Measurements from ENCODE around the gene CERK.
"Not testable (repeated sequence)": the region's sequence is repeated elsewhere in the genome, so short reads cannot be mapped to it uniquely, and the experiment has no call there.

CERK gene, protein sequence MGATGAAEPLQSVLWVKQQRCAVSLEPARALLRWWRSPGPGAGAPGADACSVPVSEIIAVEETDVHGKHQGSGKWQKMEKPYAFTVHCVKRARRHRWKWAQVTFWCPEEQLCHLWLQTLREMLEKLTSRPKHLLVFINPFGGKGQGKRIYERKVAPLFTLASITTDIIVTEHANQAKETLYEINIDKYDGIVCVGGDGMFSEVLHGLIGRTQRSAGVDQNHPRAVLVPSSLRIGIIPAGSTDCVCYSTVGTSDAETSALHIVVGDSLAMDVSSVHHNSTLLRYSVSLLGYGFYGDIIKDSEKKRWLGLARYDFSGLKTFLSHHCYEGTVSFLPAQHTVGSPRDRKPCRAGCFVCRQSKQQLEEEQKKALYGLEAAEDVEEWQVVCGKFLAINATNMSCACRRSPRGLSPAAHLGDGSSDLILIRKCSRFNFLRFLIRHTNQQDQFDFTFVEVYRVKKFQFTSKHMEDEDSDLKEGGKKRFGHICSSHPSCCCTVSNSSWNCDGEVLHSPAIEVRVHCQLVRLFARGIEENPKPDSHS

GRCh38 chr22:46737976-46738646 lies at the start of gene CERK:
TSS of gene CERK (minus strand) at chr22:46738252. CDS start at chr22:46738148, 104 bp downstream.
- ATAC-seq: peak; percentile 49 to 71

GRCh38 chr22:46783721-46784120 lies 45.7 kb upstream of the CERK start:
- ATAC-seq: no peak

DNA sequence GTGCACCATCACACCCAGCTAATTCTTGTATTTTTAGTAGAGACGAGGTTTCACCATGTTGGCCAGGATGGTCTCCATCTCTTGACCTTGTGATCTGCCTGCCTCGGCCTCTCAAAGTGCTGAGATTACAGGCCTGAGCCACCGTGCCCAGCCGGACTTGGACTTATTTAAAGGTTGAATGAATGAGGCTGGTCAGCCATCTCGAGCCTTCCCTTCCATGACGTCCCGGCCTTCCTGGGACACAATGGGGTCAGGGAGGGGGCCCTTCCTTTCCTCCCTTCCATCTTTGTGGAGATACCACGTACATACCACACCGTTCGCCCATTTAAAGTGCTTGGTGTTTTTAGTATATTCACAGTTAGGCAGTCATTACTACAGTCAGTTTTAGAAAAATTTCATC lies 44.1 kb upstream of the CERK start:
- not testable (repeated sequence) for ATAC-seq

DNA sequence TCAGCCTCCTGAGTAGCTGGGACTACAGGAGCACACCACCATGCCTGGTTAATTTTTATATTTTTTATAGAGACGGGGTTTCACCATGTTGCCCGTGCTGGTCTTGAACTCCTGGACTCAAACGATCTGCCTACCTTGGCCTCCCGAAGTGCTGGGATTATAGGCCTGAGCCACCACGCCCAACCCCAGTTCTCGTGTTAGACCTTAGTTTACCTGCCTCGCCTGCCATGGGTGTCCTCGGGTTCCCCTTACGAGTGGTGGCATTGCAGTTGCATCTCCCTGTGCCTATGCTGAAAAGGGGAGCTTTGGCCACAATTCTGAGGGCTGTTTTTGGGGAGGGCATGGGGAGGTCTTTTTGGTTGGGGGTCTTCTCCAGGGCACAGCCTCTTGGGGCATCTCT lies 43.2 kb upstream of the CERK start:
- ATAC-seq: no peak

DNA sequence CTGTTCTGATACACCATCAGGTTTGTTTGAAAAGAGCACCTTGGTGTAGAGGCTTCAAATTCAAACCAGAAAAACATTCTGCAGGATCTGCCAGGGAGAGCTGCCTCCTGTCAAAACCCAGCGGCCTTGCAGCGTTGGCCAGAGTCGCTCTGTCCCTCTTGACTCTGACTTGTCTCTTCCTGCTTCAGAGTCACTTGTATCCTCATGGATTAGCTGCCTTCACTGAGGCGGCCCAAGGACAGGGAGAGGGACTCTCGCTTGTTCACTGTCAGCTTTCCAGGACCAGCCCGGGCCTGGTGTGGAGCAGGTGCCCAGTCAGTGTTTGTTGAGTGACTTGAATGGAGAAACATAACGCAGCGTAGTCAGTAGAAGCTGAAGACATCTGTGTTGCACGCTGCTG lies 42.4 kb upstream of the CERK start:
- ATAC-seq: no peak

DNA sequence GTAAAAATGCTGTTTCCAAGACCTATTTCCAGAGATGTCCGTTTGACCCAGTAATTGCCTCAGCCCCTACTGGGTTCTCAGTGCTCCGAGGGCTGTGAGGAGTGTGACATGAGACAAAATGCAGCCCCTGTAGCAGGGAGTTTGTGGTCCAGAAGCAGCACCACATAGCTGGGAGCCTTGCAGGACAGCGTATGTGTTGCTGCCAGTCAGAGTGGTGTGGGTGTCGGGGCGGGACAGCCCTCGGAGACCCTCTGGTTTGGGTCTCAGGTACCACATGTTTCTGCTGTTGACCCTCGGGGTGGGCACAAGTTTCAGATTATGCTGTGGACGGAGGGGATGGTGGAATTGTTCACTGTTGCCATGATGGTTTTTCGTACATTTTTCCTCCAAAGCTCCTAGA lies 41.6 kb upstream of the CERK start:
- ATAC-seq: no peak

GRCh38 chr22:46779023-46779422 lies 41.0 kb upstream of the CERK start:
- ATAC-seq: no peak

DNA sequence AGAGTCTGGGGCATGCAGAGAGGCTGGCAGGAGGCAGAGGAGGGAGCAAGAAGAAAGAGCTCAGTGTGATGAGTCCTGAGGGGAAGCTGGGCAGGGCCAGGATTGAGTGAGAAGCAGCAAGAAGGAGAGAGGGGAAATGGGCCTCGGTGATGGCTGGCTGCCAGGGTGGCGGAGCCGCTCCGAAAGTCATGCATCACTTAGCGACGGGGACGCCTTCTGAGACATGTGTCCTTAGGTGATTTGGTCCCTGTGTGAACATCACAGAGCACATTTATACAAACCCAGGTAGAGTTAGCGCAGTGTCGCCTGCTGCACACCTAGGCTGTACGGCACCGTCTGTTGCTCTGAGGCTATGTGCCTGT lies 39.5 kb upstream of the CERK start:
- peak in 1 of 2 donors; percentile 4 for ATAC-seq

- ATAC-seq: no peak
These were observed 39.0 kb upstream of the CERK start for GRCh38 chr22:46776876-46777608.

GRCh38 chr22:46775850-46776826 lies 38.1 kb upstream of the CERK start:
- no peak for ATAC-seq

GRCh38 chr22:46774980-46775849 lies 37.2 kb upstream of the CERK start:
- ATAC-seq: no peak

DNA sequence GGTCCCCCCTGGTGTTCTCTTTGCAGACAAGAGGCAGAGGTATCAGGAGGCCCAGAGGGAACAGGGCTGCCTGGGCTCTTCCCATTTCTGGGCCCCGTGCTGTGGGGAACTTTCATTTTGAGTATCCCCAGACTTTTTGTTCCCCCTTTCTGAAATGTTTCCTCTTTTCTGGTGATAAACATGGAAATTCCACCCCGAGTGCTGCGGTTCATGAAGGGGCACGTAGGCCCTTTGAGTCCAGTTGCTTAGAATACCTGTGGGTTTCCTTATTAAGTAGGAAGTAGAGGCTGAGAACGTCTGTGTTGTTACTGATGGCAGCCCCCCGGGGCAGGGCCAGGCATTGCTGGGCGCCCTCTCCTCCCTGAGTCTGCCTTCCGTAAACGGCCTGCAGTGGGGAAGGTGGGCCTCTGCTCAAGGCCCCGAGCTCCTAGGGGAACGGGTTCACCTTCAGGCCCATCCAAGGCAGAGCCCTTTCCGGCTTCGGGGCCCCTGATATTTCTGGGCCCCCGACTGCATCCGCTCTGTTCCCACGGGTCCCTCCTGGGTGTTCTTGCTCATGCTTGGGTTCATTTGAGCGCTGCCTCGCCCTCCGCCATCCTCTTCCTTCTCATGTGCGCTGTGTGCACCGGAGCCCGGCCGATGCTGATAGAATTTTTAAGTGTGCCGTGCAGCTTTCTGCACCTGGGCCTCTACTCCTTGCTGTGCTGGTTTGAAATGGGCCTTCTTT lies 36.4 kb upstream of the CERK start:
- ATAC-seq: peak; percentile 33 to 42

DNA sequence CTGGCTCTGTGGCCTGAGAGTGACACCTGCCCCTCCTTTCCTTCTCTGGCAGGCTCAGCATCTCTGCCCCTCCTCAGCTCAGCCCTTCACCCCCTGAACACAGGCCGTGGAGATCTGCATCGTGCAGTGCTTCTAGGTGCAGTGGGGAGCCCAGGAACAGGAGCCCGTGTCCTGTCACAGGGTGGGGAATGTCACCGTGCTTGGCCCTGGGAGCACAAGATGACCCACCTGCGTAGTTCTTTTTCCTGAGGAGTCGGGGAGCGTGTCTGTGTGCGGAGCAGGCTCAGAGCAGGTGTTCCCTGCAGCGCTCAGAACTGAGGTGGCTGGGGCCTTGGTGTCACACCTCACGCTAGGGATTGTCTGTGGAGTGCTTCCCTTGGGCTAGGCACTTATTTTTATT lies 35.0 kb upstream of the CERK start:
- ATAC-seq: no peak

DNA sequence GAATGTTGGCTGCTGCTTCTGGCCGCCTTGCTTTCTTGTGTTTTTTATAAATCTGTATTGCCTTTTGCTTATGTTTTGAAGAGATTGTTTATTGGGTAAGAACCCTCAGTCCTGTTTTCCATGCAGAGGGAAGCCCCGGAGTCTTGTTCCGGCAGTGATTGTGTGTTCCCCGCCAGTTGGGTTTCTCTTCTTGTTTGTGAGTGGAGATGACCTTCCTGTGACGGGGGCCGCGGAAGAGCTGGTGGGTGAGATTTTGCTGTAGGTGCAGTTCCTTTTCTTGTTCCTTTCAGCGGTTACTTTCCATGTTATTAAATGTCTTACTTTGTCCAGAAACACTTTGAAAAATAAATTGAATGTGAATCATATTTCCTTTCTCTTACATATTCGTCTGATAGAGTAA lies 32.7 kb upstream of the CERK start:
- ATAC-seq: no peak

GRCh38 chr22:46770151-46770641 lies 32.1 kb upstream of the CERK start:
- no peak for ATAC-seq

GRCh38 chr22:46769706-46770105 lies 31.7 kb upstream of the CERK start:
- ATAC-seq: no peak

- ATAC-seq: no peak
These were observed 31.2 kb upstream of the CERK start for GRCh38 chr22:46769191-46769675.

GRCh38 chr22:46767249-46767985 lies 29.4 kb upstream of the CERK start:
- ATAC-seq: no peak

DNA sequence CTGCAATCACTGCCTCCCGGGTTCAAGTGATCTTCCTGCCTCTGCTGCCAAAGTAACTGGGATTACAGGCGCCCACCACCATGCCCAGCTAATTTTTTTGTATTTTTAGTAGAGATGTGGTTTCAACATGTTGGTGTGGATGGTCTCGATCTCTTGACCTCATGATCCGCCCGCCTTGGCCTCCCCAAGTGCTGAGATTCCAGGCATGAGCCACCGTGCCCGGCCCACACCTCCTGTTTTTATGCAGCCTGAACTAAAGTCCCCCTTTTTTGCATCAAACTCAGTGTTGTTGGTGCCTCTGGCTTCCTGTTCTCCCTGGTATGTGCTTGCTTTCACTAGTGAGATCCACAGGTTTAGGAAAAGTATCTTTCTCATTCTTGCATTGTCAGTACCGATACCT lies 28.6 kb upstream of the CERK start:
- no peak for ATAC-seq
